BLaER1 treated with 17β-estradiol and CSF1 and Interleukin-3, amounts not matched to agents 10 nM and 100 nM (cell line): ENCODE results near the gene TSC22D4.
"Not testable (repeated sequence)": the region's sequence is repeated elsewhere in the genome, so short reads cannot be mapped to it uniquely, and the experiment has no call there.

Experiments
- H3K27ac ChIP-seq, 11 experiments: shearing (Covaris generic); formaldehyde crosslinking; 2 replicates each; pipeline ENCODE4 v1.8.1; 2022
- H3K27me3 ChIP-seq, 11 experiments: shearing (Covaris generic); formaldehyde crosslinking; 2 replicates each; pipeline ENCODE4 v1.8.1; 2022
- H3K36me3 ChIP-seq, 11 experiments: shearing (Covaris generic); formaldehyde crosslinking; 2 replicates each; pipeline ENCODE4 v1.8.1; 2022
- H3K4me1 ChIP-seq, 10 experiments: shearing (Covaris generic); formaldehyde crosslinking; 2 replicates each; pipeline ENCODE4 v1.8.1; 2022
- H3K4me2 ChIP-seq, 11 experiments: shearing (Covaris generic); formaldehyde crosslinking; 2 replicates each; pipeline ENCODE4 v1.8.1; 2022
- H3K4me3 ChIP-seq, 10 experiments: shearing (Covaris generic); formaldehyde crosslinking; 2 replicates each; pipeline ENCODE4 v1.8.1; 2022
- H3K9ac ChIP-seq, 11 experiments: shearing (Covaris generic); formaldehyde crosslinking; 2 replicates each; pipeline ENCODE4 v1.8.1; 2022
- H3K9me3 ChIP-seq, 11 experiments: shearing (Covaris generic); formaldehyde crosslinking; replicated peaks in 1 of 11; 2 replicates each; pipeline ENCODE4 v1.8.1; 2022
- H4K20me1 ChIP-seq, 11 experiments: shearing (Covaris generic); formaldehyde crosslinking; 2 replicates each; pipeline ENCODE4 v1.8.1; 2022
- Cebpa-rat ChIP-seq, 11 experiments: shearing (Covaris generic); IDR thresholded peaks; 2 replicates each; pipeline ENCODE4 v1.8.1; 2022

Gene TSC22D4

DNA sequence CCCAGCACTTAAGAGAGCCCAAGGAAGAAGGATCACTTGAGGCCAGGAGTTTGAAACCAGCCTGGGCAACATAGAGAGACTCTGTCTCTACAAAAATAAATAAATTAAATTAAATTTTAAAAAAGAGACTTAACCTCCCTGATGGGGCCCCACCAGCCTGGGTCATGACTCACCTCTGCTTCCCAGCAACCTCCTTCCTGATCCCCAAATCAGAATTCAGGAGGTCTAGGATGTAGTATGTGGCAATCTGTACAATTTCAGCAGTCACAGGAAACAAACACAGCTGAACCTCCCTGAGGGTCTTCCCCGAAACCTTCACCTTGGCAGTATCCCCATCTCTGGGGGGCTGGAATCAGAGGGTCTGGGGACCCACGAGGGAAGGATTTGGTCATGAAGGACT lies 33.0 kb downstream of the TSC22D4 start:
- Histone ChIP-seq H3K4me1 (peaks cover 34 to 81% (median 67%) of the 10 kb centered on the region in 10 experiments), H3K27ac (peak overlapping the region in 10 of 11 experiments; percentile 65 to 87 (median 81); a peak in 19 of 22 replicates), H3K36me3 (no peaks in the 10 kb centered on the region), H3K4me3 (0 out of 20 replicates have a peak overlapping the region, but pooled peaks of 1 of the 10 experiments have one; percentile 16), H3K9me3 (no peaks in the 10 kb centered on the region), H4K20me1 (no peaks in the 10 kb centered on the region), H3K9ac (peak overlapping the region in 10 of 11 experiments; percentile 14 to 77 (median 59); a peak in 12 of 22 replicates), H3K27me3 (no peaks in the 10 kb centered on the region), H3K4me2 (peak overlapping the region; percentile 58 to 90 (median 79))
- TF ChIP-seq Cebpa-rat (IDR thresholded peaks at IDR 0.05) = no peak

- Histone ChIP-seq H3K27ac (peak overlapping the region; percentile 43 to 87 (median 81); a peak in 21 of 22 replicates), H3K4me1 (peaks cover 34 to 68% (median 54%) of the 10 kb centered on the region in 10 experiments), H4K20me1 (no peaks in the 10 kb centered on the region), H3K27me3 (no peaks in the 10 kb centered on the region), H3K9ac (peak overlapping the region; percentile 19 to 77 (median 63); a peak in 18 of 22 replicates), H3K9me3 (no peaks in the 10 kb centered on the region), H3K4me2 (peak overlapping the region; percentile 58 to 90 (median 79)), H3K4me3 (peak overlapping the region in 6 of 10 experiments; percentile 2 to 32 (median 8); a peak in 2 of 20 replicates), H3K36me3 (peaks cover 0 to under 1% (median 0%) of the 10 kb centered on the region in 11 experiments; a peak in 1 of 22 replicates)
- no peak for TF ChIP-seq Cebpa-rat (IDR thresholded peaks at IDR 0.05)
These were observed 34.4 kb downstream of the TSC22D4 start for GRCh38 chr7:100444311-100445278.

- peaks cover 0 to 7% (median 0%) of the 10 kb centered on the region in 11 experiments; a peak in 1 of 22 replicates for H3K36me3 ChIP-seq
- H3K4me3 ChIP-seq = no peak overlapping the region
- peak overlapping the region in 2 of 11 experiments; percentile 61 to 74; a peak in 1 of 22 replicates for H3K9ac ChIP-seq
- H3K4me1 ChIP-seq = peaks cover 34 to 57% (median 42%) of the 10 kb centered on the region in 10 experiments
- no peaks in the 10 kb centered on the region for H3K9me3 ChIP-seq
- H3K4me2 ChIP-seq = peak overlapping the region in 9 of 11 experiments; percentile 71 to 90 (median 79); a peak in 17 of 22 replicates
- no peaks in the 10 kb centered on the region for H3K27me3 ChIP-seq
- no peaks in the 10 kb centered on the region for H4K20me1 ChIP-seq
- H3K27ac ChIP-seq = peak overlapping the region in 10 of 11 experiments; percentile 65 to 87 (median 81); a peak in 17 of 22 replicates
- TF ChIP-seq Cebpa-rat (IDR thresholded peaks at IDR 0.05) = no peak
These were observed 35.7 kb downstream of the TSC22D4 start for GRCh38 chr7:100443096-100443840.

- H3K36me3 ChIP-seq = peaks cover 0 to 7% (median 0%) of the 10 kb centered on the region in 11 experiments; a peak in 1 of 22 replicates
- H3K4me3 ChIP-seq = no peak overlapping the region
- H3K27me3 ChIP-seq = no peaks in the 10 kb centered on the region
- no peak overlapping the region for H3K27ac ChIP-seq
- no peak overlapping the region for H3K9ac ChIP-seq
- no peak for TF ChIP-seq Cebpa-rat (IDR thresholded peaks at IDR 0.05)
- H3K9me3 ChIP-seq = no peaks in the 10 kb centered on the region
- 0 out of 22 replicates have a peak overlapping the region, but pooled peaks of 2 of the 11 experiments have one; percentile 15 for H3K4me2 ChIP-seq
- peaks cover 33 to 66% (median 47%) of the 10 kb centered on the region in 10 experiments for H3K4me1 ChIP-seq
- no peaks in the 10 kb centered on the region for H4K20me1 ChIP-seq
These were observed 37.1 kb downstream of the TSC22D4 start for GRCh38 chr7:100441641-100442535.

DNA sequence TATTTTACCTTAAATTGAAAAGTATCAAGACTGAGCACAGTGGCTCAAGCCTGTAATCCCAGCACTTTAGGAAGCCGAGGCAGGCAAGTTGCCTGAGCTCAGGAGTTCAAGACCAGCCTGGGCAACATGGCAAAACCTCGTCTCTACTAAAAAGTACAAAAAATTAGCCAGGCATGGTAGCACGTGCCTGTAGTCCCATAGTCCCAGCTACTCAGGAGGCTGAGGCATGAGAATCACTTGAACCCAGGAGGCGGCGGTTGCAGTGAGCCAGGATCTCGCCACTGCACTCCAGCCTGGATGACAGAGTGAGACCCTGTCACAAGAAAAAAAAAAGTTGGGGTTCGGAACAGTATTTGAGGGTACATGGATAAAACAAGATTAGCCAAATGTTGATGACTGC lies 39.8 kb downstream of the TSC22D4 start:
- H3K36me3 ChIP-seq = peaks cover 7 to 24% (median 14%) of the 10 kb centered on the region in 11 experiments
- peaks cover 16 to 54% (median 38%) of the 10 kb centered on the region in 10 experiments for H3K4me1 ChIP-seq
- H3K9me3 ChIP-seq, H3K27me3 ChIP-seq, H3K4me3 ChIP-seq, H3K27ac ChIP-seq, H3K4me2 ChIP-seq: not testable (repeated sequence)
- H4K20me1 ChIP-seq = peaks cover 0 to 19% (median 15%) of the 10 kb centered on the region in 11 experiments; a peak in 20 of 22 replicates
- peak overlapping the region in 2 of 11 experiments; percentile 14 to 17; a peak in 1 of 22 replicates for H3K9ac ChIP-seq

GRCh38 chr7:100438731-100439130 lies 40.3 kb downstream of the TSC22D4 start:
- Histone ChIP-seq H3K4me1 (peaks cover 16 to 54% (median 38%) of the 10 kb centered on the region in 10 experiments), H4K20me1 (peaks cover 0 to 24% (median 20%) of the 10 kb centered on the region in 11 experiments; a peak in 20 of 22 replicates)
- H3K27ac ChIP-seq = not testable (repeated sequence)

GRCh38 chr7:100438172-100438571 lies 40.8 kb downstream of the TSC22D4 start:
- Histone ChIP-seq H3K4me3 (no peak overlapping the region), H3K4me1 (peaks cover 21 to 54% (median 38%) of the 10 kb centered on the region in 10 experiments), H3K9ac (no peak overlapping the region; a peak in 1 of 22 replicates), H4K20me1 (peaks cover 2 to 30% (median 26%) of the 10 kb centered on the region in 11 experiments; a peak in 20 of 22 replicates), H3K27me3 (no peaks in the 10 kb centered on the region), H3K4me2 (no peak overlapping the region), H3K36me3 (peaks cover 18 to 35% (median 25%) of the 10 kb centered on the region in 11 experiments), H3K27ac (no peak overlapping the region), H3K9me3 (no peaks in the 10 kb centered on the region)
- TF ChIP-seq Cebpa-rat (IDR thresholded peaks at IDR 0.05) = no peak

More at GRCh38 chr7:100438731-100439130, 40.3 kb downstream of the TSC22D4 start:
- not testable (repeated sequence) for H3K4me2 ChIP-seq, H3K4me3 ChIP-seq, H3K9ac ChIP-seq, H3K9me3 ChIP-seq, H3K27me3 ChIP-seq
- H3K36me3 ChIP-seq = peaks cover 12 to 30% (median 19%) of the 10 kb centered on the region in 11 experiments
